Activated T-cell treated with anti-CD3 and anti-CD28 coated beads for 1 hour (primary cell): ENCODE data around the gene R3HCC1L.

Source experiments
- DNase-seq: peaks from one replicate; pipeline ENCODE4 v3.0.0-alpha.2; 2020; ENCODE audit warnings: low read depth

Gene R3HCC1L

DNA sequence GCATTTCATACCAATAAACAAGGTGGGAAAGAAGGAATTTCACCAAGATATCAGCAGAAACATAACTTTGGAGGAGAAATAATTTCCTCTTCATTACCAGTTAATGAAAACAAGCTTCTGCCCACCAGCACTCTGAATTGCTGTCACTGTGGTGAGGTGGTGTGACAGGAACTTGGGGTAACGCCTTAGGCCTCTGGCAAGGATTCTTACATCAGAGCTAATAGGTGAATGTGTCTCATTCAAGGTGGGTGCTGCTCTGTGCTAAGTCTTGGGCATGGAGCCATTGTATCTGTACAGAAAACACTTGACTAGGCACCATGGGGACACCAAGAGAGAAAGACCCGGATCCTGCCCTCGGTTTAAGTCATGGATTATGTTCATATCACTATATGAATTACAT lies 141.9 kb downstream of the R3HCC1L start:
- no peak for DNase-seq

DNA sequence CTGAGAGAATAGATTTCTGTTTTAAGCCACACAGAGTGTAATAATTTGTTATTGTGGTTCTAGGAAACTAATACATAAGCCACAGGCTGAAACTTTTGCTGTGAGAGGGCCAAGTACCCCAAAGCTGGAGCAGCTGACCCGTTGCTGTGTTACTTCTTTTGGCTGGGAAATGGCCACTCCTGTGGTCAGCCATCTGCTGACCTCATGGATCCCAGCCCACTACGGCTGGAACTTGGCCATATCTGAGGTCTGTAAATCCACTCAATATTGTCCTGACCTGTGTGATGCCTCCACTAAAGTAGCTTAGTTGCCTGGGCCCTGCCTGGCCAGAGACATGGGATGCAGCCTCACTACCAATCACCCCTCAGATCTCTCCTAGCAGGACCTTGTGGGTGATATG lies 151.0 kb downstream of the R3HCC1L start:
- DNase-seq = no peak

DNA sequence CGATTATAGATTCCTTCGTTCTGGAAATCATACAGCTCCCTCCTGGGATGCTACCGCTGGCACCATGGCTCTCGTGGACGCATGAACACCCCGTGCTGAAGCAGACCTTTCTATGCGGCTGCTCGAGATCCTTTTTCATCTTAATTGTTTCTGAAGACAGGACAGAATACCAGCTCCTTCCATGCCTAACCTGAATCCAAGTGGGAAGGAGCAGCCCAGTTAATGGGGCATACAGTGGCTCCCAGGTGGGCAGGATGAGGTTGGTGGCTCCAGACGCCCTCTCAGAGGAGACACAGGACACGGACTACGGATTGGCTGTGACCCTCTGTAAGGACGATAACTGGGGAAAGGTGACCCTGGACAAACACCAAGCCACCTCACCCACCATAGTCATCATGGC lies 152.0 kb downstream of the R3HCC1L start:
- DNase-seq = no peak

DNA sequence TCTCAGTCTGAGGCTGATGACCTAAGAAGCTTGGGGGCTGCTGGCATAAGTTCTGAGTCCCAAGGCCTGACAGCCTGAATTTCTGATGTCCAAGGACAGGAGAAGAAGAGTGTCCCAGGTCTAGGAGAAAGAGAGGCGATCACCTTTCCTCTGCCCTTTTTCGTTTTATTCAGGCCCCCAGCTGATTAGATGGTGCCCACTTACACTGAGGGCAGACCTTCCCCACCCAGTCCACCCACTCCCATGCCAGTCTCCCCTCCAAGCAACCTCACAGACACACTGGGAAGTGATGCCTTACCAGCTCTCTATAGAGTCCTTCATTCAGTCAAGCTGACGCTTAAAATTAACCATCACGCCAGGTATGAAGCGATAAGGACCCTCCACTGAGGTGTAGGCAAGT lies 152.9 kb downstream of the R3HCC1L start:
- no peak for DNase-seq

DNA sequence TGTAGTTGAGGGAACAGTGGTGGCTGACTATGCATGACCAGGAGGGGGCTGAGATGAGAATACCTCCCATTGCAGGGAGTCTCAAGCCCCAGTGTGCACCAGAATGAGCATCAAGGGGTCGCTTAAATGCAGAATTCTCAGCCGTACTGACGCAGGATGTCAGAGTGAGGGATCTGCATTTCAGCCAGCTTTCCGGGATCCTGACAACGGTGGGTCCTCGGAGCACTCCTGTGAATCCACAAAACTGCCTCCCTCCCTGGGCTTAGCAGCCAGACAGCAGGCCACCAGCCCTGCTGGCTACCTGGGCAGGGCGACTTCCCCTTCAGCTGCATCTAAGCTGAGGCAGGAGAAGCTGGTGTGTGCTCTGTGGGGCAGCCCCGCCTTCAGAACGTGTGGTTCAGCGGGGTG lies 155.3 kb downstream of the R3HCC1L start:
- no peak for DNase-seq

DNA sequence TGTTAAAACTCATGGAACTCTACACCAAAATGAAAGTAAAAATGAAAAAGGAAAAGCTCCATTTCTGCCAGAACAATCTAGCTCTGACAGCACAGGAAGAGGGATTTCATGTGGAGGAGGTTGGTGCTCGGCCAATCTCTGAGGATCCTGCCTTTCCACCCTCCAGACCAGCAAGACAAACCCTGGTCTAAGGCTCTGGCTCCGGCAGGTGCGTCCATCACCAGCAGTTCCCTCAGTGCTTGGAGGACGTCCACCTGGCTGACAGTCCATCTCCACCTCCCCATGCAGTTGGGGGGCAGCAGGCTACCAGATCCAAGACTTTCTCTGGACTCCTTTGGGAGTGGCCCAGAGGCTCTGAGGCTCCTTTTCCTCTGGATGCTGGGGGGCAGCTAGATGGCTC lies 158.5 kb downstream of the R3HCC1L start:
- no peak for DNase-seq

DNA sequence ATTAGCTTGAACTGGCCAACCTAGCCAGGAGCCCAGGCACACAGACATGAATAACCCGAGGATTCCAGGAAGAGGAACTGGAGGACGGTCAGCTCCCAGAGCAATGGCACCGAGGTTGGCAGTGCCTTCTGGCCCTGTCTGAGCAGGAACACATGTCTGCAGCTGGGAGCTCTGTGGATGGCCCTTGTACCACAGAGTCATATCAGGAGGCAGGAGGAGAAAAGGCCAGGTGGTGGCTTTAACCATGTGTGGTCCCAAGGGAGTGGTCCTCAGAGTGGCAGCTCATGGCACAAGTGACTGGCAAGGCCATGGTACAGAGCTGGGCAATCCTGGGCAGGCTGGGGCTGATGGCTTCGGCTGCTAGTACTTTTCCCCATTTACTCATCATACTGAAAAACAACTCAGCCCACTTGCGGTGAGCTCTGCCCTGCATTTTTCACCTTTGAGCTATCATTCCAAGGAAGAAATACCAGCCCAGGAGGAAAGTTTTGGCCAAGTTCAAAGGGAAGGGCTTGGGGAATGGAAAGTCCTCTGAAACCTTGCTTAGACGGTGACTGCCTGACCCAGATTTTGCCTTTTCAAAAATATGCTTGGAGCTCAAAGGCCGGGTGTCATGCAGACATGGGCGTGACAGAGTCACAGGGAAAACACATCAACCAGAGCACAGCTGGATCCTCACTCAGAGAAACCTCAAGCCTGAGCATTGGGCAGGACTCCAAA lies 159.3 kb downstream of the R3HCC1L start:
- DNase-seq = no peak

DNA sequence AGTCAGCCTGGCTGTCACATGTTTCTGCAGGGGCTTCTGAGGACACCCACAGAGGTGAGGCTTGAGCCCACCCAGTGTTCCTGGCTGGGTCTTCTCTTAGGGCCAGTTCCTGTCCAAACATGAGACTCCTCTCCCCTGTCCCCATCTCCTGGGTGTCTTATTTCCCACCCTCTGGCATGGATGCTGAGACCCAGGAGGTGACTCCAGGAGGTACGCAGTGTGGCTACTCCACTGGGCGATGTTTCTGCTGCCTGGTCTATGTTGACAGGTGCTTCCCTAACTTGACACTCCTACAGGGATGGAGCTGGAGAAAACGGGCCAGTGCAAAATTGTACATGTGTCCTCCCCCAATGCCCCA lies 159.8 kb downstream of the R3HCC1L start:
- no peak for DNase-seq
